GM12892 (cell line): Measurements from ENCODE around the gene DGKE.

ENCODE experiments used
- POLR2A ChIP-seq: IDR thresholded peaks from 2 replicates; pipeline ENCODE4 v1.6.1; 2011; ENCODE audit warnings: low read depth, low read length, control low read depth
- POLR2AphosphoS5 ChIP-seq: IDR thresholded peaks from 2 replicates; pipeline ENCODE4 v1.6.1; 2011; ENCODE audit warnings: low read depth, low read length, control low read depth

GRCh38 chr17:56824503-56824902 is 9.4 kb upstream of the DGKE start:
- TF ChIP-seq POLR2A (no peak), POLR2AphosphoS5 (no peak)
